GM12801 (cell line): ENCODE results near the gene SCEL.

Source experiments
- TF ChIP-seq, protein P1 (sequence below): IDR thresholded peaks from one replicate; pipeline ENCODE4 v1.5.1; 2011; ENCODE audit warnings: control low read depth; ENCODE audit not compliant: insufficient read length; ENCODE audit errors: extremely low read depth

Gene SCEL, protein sequence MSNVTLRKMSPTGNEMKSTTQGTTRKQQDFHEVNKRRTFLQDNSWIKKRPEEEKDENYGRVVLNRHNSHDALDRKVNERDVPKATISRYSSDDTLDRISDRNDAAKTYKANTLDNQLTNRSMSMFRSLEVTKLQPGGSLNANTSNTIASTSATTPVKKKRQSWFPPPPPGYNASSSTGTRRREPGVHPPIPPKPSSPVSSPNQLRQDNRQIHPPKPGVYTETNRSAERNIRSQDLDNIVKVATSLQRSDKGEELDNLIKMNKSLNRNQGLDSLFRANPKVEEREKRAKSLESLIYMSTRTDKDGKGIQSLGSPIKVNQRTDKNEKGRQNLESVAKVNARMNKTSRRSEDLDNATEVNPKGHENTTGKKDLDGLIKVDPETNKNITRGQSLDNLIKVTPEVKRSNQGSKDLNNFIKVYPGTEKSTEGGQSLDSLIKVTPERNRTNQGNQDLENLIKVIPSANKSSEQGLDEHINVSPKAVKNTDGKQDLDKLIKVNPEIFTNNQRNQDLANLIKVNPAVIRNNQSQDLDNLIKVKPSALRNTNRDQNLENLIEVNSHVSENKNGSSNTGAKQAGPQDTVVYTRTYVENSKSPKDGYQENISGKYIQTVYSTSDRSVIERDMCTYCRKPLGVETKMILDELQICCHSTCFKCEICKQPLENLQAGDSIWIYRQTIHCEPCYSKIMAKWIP

DNA sequence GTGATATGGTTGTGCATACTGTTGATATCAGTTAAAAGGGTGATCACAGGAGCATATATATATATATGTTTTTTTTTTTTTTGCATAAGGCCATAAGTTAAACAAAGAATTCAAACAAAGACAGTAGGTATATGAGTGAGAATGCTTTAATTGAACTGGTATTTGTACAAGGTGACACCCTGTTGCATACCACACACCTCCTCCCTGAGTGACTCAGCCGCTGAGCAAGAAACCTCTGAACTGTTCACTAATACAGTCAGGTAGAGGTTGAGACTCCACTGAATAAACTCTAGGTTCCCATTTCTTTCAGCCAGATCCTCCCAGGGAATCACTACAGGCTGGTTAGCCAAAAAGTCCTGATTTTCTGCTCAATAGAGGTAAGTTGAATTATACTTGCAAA lies at the start of gene SCEL:
Gene SCEL, plus strand, starts transcription at position 259 of the 400 bp plus-strand sequence. CDS start 20,170 bp downstream, outside the sequence.
- TF ChIP-seq, protein P1, sequence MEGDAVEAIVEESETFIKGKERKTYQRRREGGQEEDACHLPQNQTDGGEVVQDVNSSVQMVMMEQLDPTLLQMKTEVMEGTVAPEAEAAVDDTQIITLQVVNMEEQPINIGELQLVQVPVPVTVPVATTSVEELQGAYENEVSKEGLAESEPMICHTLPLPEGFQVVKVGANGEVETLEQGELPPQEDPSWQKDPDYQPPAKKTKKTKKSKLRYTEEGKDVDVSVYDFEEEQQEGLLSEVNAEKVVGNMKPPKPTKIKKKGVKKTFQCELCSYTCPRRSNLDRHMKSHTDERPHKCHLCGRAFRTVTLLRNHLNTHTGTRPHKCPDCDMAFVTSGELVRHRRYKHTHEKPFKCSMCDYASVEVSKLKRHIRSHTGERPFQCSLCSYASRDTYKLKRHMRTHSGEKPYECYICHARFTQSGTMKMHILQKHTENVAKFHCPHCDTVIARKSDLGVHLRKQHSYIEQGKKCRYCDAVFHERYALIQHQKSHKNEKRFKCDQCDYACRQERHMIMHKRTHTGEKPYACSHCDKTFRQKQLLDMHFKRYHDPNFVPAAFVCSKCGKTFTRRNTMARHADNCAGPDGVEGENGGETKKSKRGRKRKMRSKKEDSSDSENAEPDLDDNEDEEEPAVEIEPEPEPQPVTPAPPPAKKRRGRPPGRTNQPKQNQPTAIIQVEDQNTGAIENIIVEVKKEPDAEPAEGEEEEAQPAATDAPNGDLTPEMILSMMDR: no peak

DNA sequence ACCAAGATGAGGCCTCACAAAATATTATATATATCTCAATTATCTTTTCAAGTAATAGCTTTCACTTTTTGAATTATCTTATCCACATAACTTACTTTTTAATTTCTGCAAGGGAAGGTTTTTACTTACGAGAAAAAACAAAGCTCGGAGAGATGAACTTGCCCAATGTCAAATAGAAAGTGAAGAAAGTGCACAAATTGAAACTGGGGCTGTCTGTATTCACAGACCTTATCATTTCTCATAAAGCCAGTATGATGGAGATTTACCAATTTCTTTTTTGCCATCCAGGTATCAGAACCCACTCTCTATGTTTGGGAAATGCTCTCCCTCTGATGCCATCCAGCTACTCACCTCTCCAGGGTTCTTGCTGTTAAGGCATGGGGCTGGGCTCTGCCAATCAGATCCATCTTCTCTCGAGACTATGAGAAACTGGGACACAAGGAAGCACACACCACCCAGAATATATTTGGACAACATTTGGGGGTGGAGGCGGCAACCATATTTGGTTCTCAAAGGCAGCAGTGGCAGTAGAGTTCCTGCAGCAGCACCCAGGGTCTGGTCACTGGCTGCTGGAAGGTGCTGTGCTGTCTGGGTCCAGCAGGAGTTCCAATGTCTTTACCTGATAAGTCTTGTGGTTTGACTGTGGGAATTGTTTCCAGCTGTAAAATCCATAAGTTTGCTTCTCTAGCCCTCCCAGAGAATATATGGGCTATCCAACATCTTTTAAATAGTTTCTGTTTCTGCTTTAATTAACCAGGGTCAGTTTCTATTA lies 45.8 kb upstream of the SCEL start:
- TF ChIP-seq, protein P1: no peak

DNA sequence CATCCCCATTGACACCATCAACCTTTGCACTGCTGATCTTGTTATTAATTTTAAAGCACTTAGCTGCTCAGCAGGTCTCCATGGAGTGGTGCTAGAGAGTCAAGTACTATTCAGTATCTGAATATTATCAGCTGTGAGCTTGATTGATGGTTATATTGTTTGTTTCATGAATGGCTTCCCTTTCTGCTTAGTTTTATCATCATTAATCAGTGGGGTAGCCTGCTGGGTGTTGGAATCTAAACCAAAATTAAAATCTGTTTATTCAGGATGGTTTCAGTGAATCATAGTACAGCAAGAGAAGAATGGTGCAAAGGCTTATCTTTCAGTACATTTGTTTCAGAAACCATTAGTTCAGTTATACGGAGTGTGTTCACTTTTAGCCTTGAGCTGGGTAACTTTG lies 42.5 kb upstream of the SCEL start:
- TF ChIP-seq, protein P1: no peak

DNA sequence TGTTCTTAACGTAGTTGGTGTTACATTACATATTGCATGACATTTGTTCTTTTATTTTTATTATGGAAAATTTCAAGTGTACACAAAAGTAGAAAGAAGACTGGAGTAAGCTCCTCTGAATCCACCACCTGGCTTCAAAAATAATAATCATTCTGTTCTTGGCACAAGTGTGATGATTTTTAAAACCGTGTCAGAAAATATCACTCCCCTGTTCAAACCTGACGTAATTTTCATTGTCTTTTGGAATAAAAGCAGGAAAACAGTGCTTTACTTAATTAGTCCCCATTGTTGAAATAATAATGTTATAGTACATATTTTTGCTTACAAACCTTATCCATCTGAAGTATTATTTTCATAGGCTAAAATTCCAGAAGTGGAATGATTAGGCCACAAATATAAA lies 41.3 kb upstream of the SCEL start:
- TF ChIP-seq, protein P1: no peak

DNA sequence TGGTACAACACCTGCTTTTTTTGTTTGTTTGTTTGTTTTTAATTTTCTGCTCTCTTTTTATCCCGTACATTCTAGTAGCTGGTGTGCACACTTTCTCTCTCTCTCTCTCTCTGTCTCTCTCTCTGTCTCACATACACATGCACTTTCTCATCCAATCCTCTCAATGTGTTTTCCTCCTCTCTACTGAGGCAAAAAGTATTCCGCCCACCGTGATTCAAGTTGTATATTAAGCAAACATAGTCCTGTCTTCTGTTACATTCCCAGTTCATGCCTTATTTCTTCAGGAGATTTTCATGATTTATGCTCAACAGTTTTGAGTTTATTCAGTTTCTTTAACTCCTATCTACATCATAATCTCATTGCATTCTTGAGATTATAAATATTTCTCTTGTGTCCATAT lies 38.2 kb upstream of the SCEL start:
- TF ChIP-seq, protein P1: no peak

DNA sequence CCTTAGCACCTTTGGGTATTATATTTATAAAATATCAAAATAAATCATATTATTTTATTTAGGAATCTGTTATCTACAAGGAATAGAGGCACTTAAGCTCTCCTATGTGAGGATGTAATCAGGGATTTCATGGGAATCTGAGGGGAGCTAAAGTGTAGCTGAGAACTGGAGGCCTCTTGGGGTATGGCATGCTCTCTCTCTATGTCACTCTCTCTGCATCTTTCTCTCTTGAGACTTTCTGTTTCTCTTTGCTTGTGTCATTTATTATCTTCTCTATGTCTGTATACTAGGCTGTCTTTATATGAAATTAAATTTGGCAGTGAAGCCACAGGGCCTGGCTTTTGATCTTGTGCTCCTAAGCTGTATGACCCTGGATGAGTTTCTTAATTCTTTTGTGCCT lies 37.7 kb upstream of the SCEL start:
- TF ChIP-seq, protein P1: no peak

DNA sequence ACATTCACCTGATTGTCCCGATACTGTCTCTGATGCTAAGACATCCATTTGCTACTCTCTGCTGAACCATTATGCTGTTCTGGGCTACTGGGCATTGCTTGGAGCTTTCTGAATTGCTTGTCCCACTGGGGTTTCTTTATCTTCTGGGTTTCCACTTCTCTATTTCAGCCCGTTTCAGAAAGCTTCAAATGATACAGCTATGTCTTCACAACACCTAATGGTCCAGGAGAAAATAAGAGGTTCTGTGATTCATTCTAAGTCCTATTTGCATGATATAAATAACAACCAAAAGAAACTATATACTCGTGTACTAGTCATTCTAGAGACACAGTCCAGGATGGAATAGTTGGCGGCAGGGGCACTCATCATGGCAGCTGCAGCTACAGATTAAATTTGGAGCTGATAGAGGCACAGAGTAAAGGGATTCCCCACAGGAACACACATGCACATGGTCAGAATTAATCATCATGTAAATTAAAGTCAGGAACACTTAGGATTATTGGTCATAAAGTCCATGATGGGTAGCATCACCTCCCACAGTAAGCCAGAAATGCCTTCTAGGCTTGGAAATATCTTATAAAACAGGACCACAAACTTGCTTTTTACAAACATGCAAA lies 33.3 kb upstream of the SCEL start:
- TF ChIP-seq, protein P1: no peak
